PFSK-1 (cell line): ENCODE data around the gene FBXO33.

Source experiments
- FOXP2 ChIP-seq: optimal IDR thresholded peaks from 2 replicates; pipeline ENCODE3; 2011; ENCODE audit warnings: borderline replicate concordance, control low read depth, inconsistent platforms; ENCODE audit not compliant: insufficient read depth; ENCODE audit errors: extremely low read length, extremely low read depth
- POLR2AphosphoS5 ChIP-seq: IDR thresholded peaks from 2 replicates; pipeline ENCODE4 v1.6.1; 2012; ENCODE audit warnings: low read depth, mild to moderate bottlenecking, control low read depth, low read length, moderate library complexity
- SIN3A ChIP-seq: IDR thresholded peaks from 2 replicates; pipeline ENCODE4 v1.6.1; 2012; ENCODE audit warnings: mild to moderate bottlenecking, low read length, moderate library complexity, borderline replicate concordance; ENCODE audit not compliant: insufficient read depth
- TAF1 ChIP-seq: IDR thresholded peaks from 2 replicates; pipeline ENCODE4 v1.6.1; 2012; ENCODE audit warnings: low read length, control low read depth, borderline replicate concordance; ENCODE audit not compliant: insufficient read depth
- TF ChIP-seq, protein P1 (sequence below), 2 experiments: IDR thresholded peaks; 2 replicates each; pipeline versions ENCODE4 v1.6.1 to v1.8.0; 2011 to 2012; ENCODE audit warnings: low read depth in 2 of 2, low read length in 2 of 2, control low read depth in 1 of 2, inconsistent platforms in 1 of 2, mild to moderate bottlenecking in 1 of 2, moderate library complexity in 1 of 2; ENCODE audit not compliant: insufficient read depth in 1 of 2

FBXO33 gene

GRCh38 chr14:39435241-39435640 is 3.0 kb upstream of the FBXO33 start:
- TF ChIP-seq SIN3A = no peak
- TF ChIP-seq FOXP2 = no peak
- TF ChIP-seq TAF1 = no peak
- no peak for TF ChIP-seq POLR2AphosphoS5
- TF ChIP-seq, protein P1, sequence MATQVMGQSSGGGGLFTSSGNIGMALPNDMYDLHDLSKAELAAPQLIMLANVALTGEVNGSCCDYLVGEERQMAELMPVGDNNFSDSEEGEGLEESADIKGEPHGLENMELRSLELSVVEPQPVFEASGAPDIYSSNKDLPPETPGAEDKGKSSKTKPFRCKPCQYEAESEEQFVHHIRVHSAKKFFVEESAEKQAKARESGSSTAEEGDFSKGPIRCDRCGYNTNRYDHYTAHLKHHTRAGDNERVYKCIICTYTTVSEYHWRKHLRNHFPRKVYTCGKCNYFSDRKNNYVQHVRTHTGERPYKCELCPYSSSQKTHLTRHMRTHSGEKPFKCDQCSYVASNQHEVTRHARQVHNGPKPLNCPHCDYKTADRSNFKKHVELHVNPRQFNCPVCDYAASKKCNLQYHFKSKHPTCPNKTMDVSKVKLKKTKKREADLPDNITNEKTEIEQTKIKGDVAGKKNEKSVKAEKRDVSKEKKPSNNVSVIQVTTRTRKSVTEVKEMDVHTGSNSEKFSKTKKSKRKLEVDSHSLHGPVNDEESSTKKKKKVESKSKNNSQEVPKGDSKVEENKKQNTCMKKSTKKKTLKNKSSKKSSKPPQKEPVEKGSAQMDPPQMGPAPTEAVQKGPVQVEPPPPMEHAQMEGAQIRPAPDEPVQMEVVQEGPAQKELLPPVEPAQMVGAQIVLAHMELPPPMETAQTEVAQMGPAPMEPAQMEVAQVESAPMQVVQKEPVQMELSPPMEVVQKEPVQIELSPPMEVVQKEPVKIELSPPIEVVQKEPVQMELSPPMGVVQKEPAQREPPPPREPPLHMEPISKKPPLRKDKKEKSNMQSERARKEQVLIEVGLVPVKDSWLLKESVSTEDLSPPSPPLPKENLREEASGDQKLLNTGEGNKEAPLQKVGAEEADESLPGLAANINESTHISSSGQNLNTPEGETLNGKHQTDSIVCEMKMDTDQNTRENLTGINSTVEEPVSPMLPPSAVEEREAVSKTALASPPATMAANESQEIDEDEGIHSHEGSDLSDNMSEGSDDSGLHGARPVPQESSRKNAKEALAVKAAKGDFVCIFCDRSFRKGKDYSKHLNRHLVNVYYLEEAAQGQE (IDR thresholded peaks at IDR 0.05; ENCODE audit: insufficient read depth in 1 of 2, low read depth in 2 of 2, low read length in 2 of 2) = no peak

DNA sequence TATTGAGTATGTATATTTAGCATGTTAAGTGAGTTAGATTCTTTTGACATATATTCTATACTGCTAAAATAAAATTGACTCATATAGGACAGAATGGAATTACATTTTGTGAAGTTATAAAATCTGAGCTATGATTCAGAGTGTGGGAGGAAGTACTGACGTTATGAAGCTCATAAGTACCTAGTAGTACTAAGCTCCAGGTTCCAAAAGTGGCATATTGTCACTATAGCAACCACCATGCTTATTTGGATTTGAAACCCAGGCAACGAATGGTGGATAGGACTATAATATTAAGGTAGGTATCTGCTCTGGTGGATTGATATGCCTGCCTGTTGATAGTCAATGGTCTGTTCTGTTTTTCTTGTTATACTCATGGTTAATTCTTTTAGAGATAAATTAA is 2.2 kb upstream of the FBXO33 start:
- TF ChIP-seq, protein P1 (IDR thresholded peaks at IDR 0.05; ENCODE audit: insufficient read depth in 1 of 2, low read depth in 2 of 2, low read length in 2 of 2) = no peak
- TF ChIP-seq POLR2AphosphoS5 (no peak), FOXP2 (no peak), SIN3A (no peak)

- TF ChIP-seq SIN3A (no peak), FOXP2 (no peak), POLR2AphosphoS5 (no peak), TAF1 (no peak)
- TF ChIP-seq, protein P1 (IDR thresholded peaks at IDR 0.05; ENCODE audit: insufficient read depth in 1 of 2, low read depth in 2 of 2, low read length in 2 of 2) = no peak
Observed at GRCh38 chr14:39433452-39433813, 1.2 kb upstream of the FBXO33 start.

- TF ChIP-seq POLR2AphosphoS5 = peak; percentile 54; the same call in 1 of the 2 replicates
- TF ChIP-seq FOXP2 = peak; percentile 50
- TF ChIP-seq, protein P1 (IDR thresholded peaks at IDR 0.05; ENCODE audit: insufficient read depth in 1 of 2, low read depth in 2 of 2, low read length in 2 of 2) = no peak
- peak; percentile 45; the same call in 1 of the 2 replicates for TF ChIP-seq TAF1
- TF ChIP-seq SIN3A = no peak; the same call in 1 of the 2 replicates
Observed at GRCh38 chr14:39432619-39433451, 602 bp upstream of the FBXO33 start.
